GM18870 (cell line): ENCODE measurements around the gene MTHFD1L.

Experiments
- ATAC-seq: cut with Tn5 transposase; IDR thresholded peaks from one replicate; pipeline ENCODE4 v1.9.1; 2021; ENCODE audit warnings: moderate library complexity; ENCODE audit not compliant: unreplicated experiment

The MTHFD1L gene

DNA sequence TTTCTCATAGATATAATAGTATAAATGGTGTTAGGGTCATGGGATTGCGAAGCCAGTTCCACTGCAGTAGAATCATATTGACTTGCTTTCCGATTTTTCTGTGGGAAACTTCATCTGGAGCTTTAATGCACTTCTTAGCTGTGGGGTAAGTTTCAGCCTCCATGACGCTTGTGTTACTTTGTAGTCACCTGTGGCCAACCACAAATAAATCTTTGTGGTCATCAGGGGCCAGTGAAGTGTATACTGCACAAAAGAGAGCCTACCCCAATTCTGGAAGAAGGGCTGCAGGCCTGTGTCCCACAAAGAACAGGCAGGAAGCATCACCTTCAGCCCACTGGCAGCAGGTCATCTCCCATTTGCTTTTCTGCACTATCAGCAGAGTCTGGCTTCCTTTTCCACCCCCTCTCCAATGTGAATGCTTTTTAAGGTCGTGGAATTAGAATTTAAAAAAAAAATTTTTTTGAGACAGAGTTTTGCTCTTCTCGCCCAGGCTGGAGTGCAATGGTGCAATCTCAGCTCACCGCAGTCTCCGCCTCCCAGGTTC, 32.0 kb downstream of the MTHFD1L start:
- ATAC-seq, result no peak

DNA sequence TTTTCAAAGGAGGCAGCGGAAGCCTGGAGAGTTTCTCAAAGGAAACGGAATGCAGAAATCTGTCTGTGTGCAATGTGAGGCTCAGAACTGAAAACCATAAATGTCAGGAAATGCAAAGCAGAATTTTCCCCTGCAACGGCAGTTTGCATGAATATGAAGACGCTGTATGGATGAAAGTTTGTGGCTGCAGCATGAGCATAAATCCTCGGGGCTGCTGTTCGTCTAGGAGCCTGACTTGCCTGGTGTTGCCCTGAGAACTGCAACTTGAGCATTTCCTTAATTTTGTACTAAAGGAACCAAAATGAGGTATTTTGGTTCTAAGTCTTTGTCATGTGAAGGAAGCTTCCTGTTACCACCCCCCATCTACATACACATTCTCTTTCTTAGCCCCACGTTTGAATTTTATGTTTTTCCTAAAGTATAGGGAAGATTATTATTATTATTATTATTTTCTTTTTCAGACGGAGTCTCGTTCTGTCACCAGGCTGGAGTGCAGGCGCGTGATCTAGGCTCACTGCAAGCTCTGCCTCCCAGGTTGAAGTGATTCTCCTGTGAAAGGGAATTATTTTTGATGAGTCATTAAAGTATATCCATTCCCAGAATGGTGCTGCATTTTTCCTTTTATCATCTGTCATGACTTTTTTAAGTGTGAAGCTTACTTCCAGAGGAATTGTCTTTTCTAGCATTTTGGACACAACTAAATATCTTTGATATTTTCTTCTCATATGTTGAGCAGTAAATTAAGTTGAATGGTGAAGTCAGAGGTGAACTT, 33.1 kb downstream of the MTHFD1L start:
- ATAC-seq, result no peak

GRCh38 chr6:150899231-150899630, 33.7 kb downstream of the MTHFD1L start:
- no peak for ATAC-seq

DNA sequence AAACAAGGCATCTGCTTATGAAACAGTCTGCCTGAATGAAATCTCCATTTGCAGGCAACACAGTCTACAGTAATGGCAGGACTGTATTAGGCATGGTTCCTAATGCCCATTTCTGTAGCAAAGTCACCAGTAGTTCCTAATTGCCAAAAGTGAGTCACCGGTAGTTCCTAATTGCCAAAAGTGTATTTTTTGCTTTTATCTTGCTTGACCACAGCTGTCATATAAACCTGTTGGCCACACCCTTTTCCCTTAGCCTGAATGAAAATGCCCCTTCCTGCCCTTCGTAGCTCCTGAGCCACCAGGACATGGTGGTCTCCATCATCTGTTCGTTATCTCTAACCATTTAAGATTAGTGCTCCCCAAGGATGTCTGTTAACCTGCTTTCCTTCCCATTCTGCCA, 34.5 kb downstream of the MTHFD1L start:
- ATAC-seq, result no peak

- ATAC-seq, result no peak
Measured at GRCh38 chr6:150902142-150902776, 36.8 kb downstream of the MTHFD1L start.

DNA sequence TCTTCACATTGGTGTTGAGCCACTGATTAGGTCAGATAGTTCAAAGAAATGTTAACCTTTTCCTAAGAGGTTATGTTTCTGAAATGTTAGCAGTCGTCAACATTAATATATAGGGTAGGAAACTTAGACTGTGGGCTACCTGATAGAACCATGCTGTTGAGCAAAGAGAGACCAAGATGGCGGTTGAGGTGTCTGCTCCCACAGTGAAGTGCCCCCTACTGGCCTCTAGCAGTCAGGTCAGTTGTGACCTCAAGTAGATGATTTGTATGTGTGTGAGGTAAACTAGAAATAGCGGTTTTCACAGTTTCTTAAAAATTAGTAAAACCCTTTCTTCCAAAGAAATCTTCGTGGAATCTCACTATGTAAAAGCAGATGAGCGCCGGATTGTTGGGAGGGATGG, 40.3 kb downstream of the MTHFD1L start:
- no peak for ATAC-seq

DNA sequence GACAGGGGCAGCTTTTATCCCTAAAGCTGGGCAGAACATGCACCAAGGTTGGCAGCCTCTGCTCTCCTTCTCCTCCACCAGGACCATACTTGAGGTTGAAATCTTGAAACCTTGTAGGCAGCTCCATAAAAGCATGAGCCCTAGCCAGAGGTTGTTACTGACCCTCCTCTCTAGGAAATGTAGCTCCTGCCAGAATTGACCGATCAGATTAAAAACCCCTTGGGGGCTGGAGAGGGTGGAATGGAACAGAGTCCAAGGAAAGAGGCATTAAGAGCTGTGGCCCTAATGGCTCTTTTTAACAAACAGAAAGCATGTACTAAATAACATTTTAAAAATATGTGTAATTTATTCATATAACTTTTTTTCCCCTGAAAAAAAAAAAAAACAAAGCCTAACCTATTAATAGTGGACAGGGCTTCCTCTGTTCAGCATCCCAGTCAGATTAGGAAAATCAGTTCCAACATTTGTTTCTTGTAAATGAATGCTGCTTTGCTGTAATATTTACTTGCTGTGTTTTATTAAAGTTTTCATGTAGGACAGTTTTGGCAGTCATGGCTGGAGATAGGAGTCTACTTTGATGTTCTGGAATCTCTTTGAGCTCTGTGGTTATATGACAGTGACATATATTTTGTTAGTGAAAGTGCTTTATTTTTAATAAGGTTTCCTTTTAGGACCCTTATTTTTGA, 41.3 kb downstream of the MTHFD1L start:
- ATAC-seq, result no peak

DNA sequence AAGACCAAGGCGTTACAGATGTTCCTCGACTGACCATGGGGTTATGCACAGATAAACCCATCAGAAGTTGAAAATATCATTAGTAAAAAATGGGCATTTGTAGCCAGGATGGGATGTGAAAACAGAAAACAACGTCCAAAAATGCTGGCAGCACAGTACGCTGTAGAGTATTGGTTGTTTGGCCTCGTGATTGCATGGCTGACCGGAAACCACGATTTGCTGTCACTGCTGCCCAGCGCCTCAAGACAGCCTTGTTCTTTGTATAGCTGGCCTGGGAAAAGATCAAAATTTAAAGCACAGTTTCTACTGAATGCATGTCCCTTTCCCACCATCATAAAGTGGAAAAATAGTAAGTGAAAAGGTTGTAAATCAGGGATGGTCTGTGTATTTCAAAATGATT, 41.9 kb downstream of the MTHFD1L start:
- ATAC-seq, result no peak

GRCh38 chr6:150908901-150909300, 43.4 kb downstream of the MTHFD1L start:
- ATAC-seq, result no peak

GRCh38 chr6:150910561-150910960, 45.1 kb downstream of the MTHFD1L start:
- ATAC-seq, result no peak

GRCh38 chr6:150914372-150914771, 48.9 kb downstream of the MTHFD1L start:
- no peak for ATAC-seq

- ATAC-seq, result no peak
Measured at GRCh38 chr6:150915131-150915879, 49.8 kb downstream of the MTHFD1L start.

GRCh38 chr6:150915880-150916265, 50.4 kb downstream of the MTHFD1L start:
- no peak for ATAC-seq

DNA sequence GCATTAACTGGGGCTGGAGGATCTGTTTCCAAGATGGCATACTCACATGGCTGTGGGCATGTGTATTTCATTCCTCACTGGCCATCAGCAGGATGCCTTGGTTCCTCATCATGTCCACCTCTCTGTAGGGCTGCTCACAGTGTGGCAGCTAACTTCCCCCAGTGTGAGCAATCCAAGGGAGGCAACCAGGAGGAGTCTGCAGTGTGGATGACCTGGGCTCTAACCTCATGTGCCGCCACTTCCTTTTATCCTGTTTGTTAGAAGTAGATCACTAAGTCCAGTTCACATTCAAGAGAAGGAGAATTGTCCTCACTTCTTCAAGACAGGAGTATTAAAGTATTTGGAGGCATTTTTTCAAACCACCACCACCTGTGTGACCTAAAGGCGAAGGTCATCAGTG, 54.4 kb downstream of the MTHFD1L start:
- ATAC-seq, result no peak

GRCh38 chr6:150922137-150922536, 56.6 kb downstream of the MTHFD1L start:
- ATAC-seq, result no peak

DNA sequence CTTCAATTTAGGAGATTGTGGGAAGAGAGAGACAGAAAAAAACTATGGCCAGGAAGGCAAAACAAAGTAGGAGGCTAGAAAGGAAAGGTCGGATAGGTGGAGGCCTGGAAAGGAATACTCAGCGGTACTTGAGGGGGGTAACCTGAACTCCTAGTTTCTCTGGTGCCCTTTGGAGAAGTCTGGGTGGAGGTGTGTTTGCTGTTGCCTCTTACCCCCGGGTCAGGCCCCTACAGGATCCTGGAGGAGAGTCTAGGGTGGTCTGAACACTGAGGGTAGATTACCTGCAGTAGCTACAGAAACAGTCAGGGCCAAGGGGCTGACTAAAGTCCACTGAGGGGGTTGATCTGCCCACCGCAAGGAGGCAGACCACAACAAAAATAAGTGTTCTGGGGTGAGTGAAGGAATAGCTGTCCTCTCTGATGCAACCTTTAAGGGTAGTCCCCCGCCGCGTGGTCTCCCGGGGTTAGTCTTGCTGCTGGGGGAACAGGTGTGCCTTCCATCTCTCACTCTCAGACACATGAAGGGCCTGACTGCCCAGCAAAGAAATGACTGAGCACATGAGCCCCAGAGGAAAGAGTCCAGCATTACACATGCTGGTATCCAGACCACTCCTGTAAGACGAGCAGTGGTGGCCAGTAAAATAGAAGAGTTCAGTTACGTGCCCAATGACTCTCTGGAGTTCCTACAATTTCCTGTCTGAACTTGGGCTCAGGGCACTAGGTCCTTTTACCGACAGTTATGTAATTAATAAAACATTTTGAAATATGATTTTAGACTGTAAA, 59.5 kb downstream of the MTHFD1L start:
- ATAC-seq, result no peak

- ATAC-seq, result no peak
Measured at GRCh38 chr6:150925590-150925928, 60.1 kb downstream of the MTHFD1L start.

GRCh38 chr6:150925976-150926375, 60.5 kb downstream of the MTHFD1L start:
- no peak for ATAC-seq

GRCh38 chr6:150928882-150929281, 63.4 kb downstream of the MTHFD1L start:
- ATAC-seq, result no peak

GRCh38 chr6:150929416-150929815, 63.9 kb downstream of the MTHFD1L start:
- no peak for ATAC-seq
